Effector memory CD4-positive, alpha-beta T cell (primary cell): ENCODE results near the gene ZGPAT.

ENCODE experiments used
- DNase-seq, 3 donors: peaks; one replicate each; pipeline ENCODE4 v3.0.0-alpha.2; 2020
- H3K27ac ChIP-seq: 2 replicates; pipeline ENCODE4 v1.7.0; 2013; ENCODE audit warnings: mild to moderate bottlenecking, low read length, moderate library complexity; ENCODE audit not compliant: insufficient read depth, poor library complexity, severe bottlenecking
- H3K27me3 ChIP-seq: replicated peaks from 2 replicates; pipeline ENCODE4 v1.7.0; 2013; ENCODE audit warnings: mild to moderate bottlenecking, low read length; ENCODE audit not compliant: insufficient read depth, control insufficient read depth, poor library complexity, severe bottlenecking
- H3K36me3 ChIP-seq: 2 replicates; pipeline ENCODE4 v1.7.0; 2013; ENCODE audit warnings: mild to moderate bottlenecking, low read length, moderate library complexity; ENCODE audit not compliant: control insufficient read depth, insufficient read depth
- H3K4me1 ChIP-seq: 2 replicates; pipeline ENCODE4 v1.7.0; 2013; ENCODE audit warnings: low read length, mild to moderate bottlenecking; ENCODE audit not compliant: control insufficient read depth, insufficient read depth, poor library complexity, severe bottlenecking
- H3K4me3 ChIP-seq: 2 replicates; pipeline ENCODE4 v1.7.0; 2013; ENCODE audit warnings: low read length, low read depth, mild to moderate bottlenecking; ENCODE audit not compliant: insufficient read depth, poor library complexity, severe bottlenecking
- H3K9me3 ChIP-seq: 2 replicates; pipeline ENCODE4 v1.7.0; 2013; ENCODE audit warnings: mild to moderate bottlenecking, low read length, moderate library complexity; ENCODE audit not compliant: control insufficient read depth

The ZGPAT gene

GRCh38 chr20:63778034-63778752 lies 70.4 kb downstream of the ZGPAT start:
- Histone ChIP-seq H3K36me3 (no peaks in the 10 kb centered on the region), H3K9me3 (no peaks in the 10 kb centered on the region), H3K4me3 (no peak overlapping the region), H3K27me3 (no peaks in the 10 kb centered on the region), H3K27ac (no peak overlapping the region), H3K4me1 (peaks cover 8% of the 10 kb centered on the region)
- no peak for DNase-seq

DNA sequence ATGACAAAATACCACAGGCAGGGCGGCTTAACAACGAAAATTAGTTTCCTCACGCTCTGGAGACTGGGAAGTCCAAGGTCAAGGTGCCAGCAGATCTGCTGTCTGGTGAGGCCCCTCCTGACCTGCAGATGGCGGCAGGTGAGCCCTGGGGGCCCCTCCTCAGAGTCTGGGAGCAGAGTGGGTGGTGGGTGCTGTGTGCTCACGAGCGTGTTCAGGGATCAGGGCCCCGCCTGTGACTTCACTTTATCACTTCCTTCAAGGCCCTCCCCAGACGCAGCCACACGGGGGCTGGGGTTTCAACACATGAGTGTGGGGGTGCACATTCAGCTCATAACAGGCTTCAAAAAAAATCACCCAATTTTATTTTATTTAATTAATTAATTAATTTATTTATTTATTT lies 71.0 kb downstream of the ZGPAT start:
- Histone ChIP-seq H3K4me1 (peaks cover 8% of the 10 kb centered on the region), H3K36me3 (no peaks in the 10 kb centered on the region), H3K9me3 (no peaks in the 10 kb centered on the region), H3K27ac (no peak overlapping the region), H3K27me3 (no peaks in the 10 kb centered on the region), H3K4me3 (no peak overlapping the region)
- no peak for DNase-seq

GRCh38 chr20:63781181-63781580 lies 73.3 kb downstream of the ZGPAT start:
- peaks cover 8% of the 10 kb centered on the region for H3K4me1 ChIP-seq
- H3K27ac ChIP-seq: no peak overlapping the region
- H3K9me3 ChIP-seq: no peaks in the 10 kb centered on the region
- H3K4me3 ChIP-seq: no peak overlapping the region
- no peaks in the 10 kb centered on the region for H3K36me3 ChIP-seq
- no peak for DNase-seq
- no peaks in the 10 kb centered on the region for H3K27me3 ChIP-seq

DNA sequence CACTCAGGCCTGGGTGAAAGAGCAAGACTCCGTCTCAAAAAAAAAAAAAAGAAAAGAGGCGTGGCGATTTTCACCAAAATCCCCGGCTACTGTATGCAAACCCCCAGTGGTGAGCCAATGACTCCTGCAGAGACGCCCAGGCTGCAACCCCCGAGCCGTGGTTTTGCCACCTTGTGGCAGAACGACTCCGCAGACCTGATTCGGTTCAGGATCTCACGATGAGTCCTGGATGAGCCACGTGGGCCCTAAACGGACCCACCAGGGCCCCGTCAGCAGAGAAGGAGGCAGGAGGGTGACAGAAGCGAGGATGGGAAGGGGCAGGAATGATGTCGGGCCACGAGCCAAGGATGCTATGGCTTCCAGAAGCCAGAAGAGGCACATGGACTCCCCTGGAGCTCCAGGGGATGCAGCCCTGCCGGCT lies 74.2 kb downstream of the ZGPAT start:
- no peak overlapping the region for H3K4me3 ChIP-seq
- DNase-seq: peak; percentile 4 to 76 (median 67)
- H3K27me3 ChIP-seq: no peaks in the 10 kb centered on the region
- H3K36me3 ChIP-seq: no peaks in the 10 kb centered on the region
- H3K27ac ChIP-seq: no peak overlapping the region
- H3K9me3 ChIP-seq: no peaks in the 10 kb centered on the region
- H3K4me1 ChIP-seq: peaks cover 8% of the 10 kb centered on the region

GRCh38 chr20:63782521-63782971 lies 74.7 kb downstream of the ZGPAT start:
- Histone ChIP-seq H3K27ac (no peak overlapping the region), H3K4me3 (no peak overlapping the region), H3K36me3 (no peaks in the 10 kb centered on the region), H3K27me3 (no peaks in the 10 kb centered on the region), H3K9me3 (no peaks in the 10 kb centered on the region), H3K4me1 (peaks cover 8% of the 10 kb centered on the region)
- peak in 1 of 3 donors; percentile 3 for DNase-seq

DNA sequence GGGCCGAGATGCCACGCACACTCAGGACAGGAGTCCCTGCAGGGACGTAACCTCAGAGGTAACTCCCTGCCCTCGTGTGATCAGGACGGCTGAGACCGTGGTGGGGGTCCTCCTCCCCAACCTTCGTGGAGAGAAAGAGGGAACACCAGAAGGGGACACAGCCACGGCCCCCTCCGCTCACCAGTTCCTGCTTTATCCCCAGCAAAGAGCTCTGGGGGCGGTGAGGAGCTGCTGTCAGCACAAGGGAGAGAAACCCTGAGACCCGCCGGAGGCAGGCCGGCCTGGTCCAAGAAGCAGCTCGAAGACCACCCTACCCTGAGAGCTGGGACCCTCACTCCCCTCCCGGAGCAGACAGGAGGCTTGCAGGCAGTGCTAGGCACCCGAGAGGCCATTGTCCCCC lies 76.1 kb downstream of the ZGPAT start:
- no peak for DNase-seq
- Histone ChIP-seq H3K9me3 (no peaks in the 10 kb centered on the region), H3K27me3 (no peaks in the 10 kb centered on the region), H3K4me1 (peaks cover 8% of the 10 kb centered on the region), H3K4me3 (no peak overlapping the region), H3K27ac (no peak overlapping the region), H3K36me3 (no peaks in the 10 kb centered on the region)

DNA sequence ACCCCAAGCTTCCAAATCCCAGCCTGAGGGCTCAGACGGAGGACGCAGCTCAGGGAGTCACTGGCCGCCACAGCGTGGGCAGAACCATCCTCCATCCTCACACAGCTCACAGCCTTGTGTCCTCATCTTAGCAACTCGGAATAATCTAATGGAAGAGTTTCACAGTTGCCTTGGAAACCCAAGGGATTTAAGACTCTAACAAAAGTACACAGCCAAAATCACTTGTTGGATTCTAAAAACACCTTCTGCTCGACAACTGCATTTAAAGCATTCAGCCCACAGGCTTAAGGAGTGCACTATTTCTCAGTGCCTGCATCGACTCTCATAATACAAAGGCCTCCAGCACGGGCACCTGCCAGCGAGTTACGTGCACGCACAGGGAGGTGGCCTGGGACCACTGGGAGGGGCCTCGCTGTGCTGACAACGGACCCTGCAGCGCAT lies 77.9 kb downstream of the ZGPAT start:
- H3K27me3 ChIP-seq: no peaks in the 10 kb centered on the region
- H3K4me3 ChIP-seq: no peak overlapping the region
- no peaks in the 10 kb centered on the region for H3K9me3 ChIP-seq
- H3K36me3 ChIP-seq: no peaks in the 10 kb centered on the region
- no peak overlapping the region for H3K27ac ChIP-seq
- peaks cover 8% of the 10 kb centered on the region for H3K4me1 ChIP-seq
- no peak for DNase-seq
